Astrocyte of the cerebellum (primary cell): Measurements from ENCODE around the gene STPG3.

ENCODE experiments used
- DNase-seq: peaks from one replicate; pipeline ENCODE4 v3.0.0-alpha.2; 2011; ENCODE audit warnings: low read depth
- H3K4me3 ChIP-seq: 2 replicates; pipeline ENCODE4 v1.5.1; 2011; ENCODE audit warnings: mild to moderate bottlenecking, low read depth, low read length, moderate library complexity
- in situ Hi-C: cut with HindIII; loops from 2 replicates; pipeline ENCODE4 v1.10.0; 2017; ENCODE audit warnings: low sequenced_read_pairs
- TF ChIP-seq, protein P1 (sequence below): IDR thresholded peaks from 2 replicates; pipeline ENCODE4 v1.5.1; 2012; ENCODE audit warnings: low read length, low read depth, moderate library complexity, mild to moderate bottlenecking; ENCODE audit errors: missing control alignments

The STPG3 gene

DNA sequence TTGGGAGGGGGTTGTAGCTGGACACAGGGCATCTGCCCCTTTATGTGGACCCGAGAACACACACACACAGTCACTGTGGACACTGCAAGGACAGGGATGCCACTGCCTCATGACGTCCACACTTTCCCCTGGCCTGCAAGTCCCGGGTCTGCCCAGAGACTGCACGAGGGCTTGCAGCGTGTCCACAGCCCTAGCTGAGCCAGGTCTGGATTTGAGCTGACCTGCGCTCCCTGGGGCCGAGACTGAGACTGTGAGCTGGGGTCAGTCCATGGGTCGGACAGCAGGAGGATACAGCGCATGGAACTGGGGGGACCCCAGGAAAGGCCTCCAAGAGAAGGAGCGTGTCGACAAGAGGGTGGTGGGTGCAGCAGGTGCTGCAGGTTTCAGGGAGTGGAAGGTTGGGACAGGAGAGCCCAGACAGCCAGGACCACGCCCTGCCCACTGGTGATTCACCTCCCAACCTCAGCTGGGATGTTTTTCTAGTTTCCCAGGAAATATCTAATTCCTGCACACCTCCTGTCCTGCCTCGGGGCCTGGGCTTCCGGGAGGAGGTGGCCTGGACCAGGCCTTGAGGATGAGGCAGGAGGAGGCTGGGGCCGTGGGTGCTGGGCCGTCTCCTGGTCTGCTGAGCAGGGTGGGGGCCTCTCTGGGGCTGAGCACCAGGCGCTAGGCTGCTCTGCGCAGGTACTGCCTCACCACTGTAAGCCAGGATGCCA is 24.6 kb upstream of the STPG3 start:
- DNase-seq, result no peak
- no peak overlapping the region for H3K4me3 ChIP-seq
- TF ChIP-seq, protein P1, sequence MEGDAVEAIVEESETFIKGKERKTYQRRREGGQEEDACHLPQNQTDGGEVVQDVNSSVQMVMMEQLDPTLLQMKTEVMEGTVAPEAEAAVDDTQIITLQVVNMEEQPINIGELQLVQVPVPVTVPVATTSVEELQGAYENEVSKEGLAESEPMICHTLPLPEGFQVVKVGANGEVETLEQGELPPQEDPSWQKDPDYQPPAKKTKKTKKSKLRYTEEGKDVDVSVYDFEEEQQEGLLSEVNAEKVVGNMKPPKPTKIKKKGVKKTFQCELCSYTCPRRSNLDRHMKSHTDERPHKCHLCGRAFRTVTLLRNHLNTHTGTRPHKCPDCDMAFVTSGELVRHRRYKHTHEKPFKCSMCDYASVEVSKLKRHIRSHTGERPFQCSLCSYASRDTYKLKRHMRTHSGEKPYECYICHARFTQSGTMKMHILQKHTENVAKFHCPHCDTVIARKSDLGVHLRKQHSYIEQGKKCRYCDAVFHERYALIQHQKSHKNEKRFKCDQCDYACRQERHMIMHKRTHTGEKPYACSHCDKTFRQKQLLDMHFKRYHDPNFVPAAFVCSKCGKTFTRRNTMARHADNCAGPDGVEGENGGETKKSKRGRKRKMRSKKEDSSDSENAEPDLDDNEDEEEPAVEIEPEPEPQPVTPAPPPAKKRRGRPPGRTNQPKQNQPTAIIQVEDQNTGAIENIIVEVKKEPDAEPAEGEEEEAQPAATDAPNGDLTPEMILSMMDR, result no peak
- in situ Hi-C loops, result no loop called here

- in situ Hi-C loops, result no loop called here
- peak; percentile 44 for DNase-seq
- no peak within 1 kb of the TSS for H3K4me3 ChIP-seq
- TF ChIP-seq, protein P1, result peak; percentile 85
Measured at GRCh38 chr9:137227054-137227852, 23.8 kb upstream of the STPG3 start, which contains the start of gene RNF224. RNF224 (plus strand) TSS chr9:137227502; CDS start chr9:137228336, 834 bp downstream.

DNA sequence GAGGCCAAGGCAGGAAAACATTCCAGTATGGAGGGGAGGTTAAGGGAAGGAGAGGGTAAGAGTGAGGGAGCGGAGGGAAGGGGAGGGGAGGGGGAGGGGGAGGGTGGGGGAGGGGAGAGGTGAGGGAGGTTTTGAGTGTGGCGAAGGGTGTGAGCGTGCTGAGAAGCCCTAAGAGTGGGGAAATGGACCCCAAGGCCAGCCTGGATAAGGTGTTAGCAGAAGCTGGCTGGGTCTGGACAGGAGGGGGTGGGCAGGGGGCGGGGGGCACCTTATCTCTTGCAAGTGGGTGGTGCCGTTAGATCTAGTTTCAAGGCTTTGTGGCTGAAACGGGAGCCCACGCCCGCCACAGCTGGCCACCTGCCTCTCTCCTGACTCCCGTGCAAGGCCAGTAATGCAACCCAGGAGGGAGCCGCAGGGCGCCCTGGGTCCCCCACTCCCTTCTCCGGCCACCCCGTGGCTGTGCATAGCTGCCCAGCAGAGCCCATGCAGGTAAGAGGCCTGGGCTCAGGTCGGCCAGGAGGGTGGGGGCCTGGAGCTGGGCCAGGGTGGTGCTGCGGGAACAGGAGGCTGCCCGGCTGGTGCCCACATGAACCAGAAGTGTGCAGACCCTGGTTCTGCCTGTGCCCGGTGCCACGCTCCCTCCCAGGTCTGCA is 23.1 kb upstream of the STPG3 start:
- no peak overlapping the region for H3K4me3 ChIP-seq
- no peak for DNase-seq
- in situ Hi-C loops, result no loop called here
- TF ChIP-seq, protein P1, result no peak

DNA sequence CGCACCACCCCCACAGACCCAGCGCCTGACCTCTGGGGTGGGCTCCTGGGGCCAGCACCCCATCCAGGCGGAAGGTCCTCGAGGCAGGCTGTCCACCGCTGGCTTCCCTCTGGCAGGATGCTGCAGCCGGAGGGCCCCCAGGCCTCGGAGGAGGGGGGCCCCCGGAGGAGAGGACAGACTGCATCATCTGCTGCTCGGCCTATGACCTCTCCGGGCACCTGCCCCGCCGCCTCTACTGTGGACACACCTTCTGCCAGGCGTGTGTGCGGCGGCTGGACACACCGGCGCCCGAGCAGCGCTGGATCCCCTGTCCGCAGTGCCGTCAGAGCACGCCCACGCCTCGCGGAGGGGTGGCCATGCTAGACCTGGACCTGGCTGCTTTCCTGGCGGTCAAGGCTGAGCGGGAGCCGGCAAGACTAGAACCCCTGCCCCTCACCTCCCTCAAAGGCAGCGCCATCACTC is 22.5 kb upstream of the STPG3 start:
- no peak for DNase-seq

DNA sequence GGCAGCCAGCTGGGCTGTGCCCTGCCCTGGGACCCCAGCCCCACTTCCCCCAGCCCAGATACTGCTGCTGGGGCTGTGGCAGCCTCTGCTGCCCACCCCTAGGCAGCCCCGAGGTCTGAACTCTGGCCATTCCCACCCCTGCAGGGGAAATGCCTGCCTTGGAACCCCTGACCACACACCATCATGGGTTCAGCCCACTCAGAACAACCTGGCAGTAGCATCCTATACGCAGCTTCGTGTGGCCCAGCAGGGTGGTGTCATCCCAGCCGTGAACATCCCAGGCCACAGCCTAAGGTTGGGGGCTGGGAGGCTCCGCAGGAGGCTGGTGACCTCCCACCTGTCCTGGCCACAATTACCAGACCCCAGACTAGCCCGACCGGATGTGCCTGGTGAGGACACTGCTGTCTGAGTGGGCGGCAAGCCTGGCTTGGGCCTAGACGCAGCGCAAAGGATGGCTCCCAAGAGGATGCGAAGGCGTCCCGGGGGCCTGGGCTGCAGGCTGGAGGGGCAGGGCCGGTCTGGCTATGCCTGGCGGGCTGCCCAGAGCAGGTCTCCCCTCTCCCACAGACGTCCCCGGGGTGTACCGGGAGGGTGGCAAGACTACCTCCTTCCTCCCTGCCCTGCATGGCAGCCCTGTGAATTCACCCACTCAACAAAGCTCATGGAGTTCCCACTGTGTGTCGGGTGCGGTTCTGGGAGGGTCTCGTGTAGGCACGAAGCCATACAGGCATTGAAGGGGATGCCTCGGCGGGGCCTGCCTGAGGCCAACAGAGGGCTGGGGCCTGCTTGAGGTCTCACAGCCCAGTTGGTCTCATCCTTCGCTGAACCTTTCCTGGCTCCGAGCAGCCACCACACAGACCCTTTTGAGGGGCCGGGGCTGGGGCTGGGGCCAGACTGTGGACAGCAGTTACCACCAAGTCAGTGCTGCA is 21.9 kb upstream of the STPG3 start:
- TF ChIP-seq, protein P1, result no peak
- H3K4me3 ChIP-seq, result no peak overlapping the region
- in situ Hi-C loops, result no loop called here
- DNase-seq, result no peak

More for the DNA sequence above, 22.5 kb upstream of the STPG3 start:
- TF ChIP-seq, protein P1, result no peak
- no peak overlapping the region for H3K4me3 ChIP-seq
- in situ Hi-C loops, result no loop called here
